T-cell (primary cell): ENCODE data around the gene FAM20C. TPM values are rescaled to one million over a fixed set of nuclear protein-coding genes. Genes with fewer than 3 reads are reported as not detected.

Experiments used
- ATAC-seq, 4 experiments: fragments of 200-7000 bp in 3 of 4; fragments of 150-1000 bp in 1 of 4; cut with Tn5 transposase; replicated peaks in 1 of 4; 1 replicate in 3 of 4; 2 replicates in 1 of 4; pipeline ENCODE4 v1.10.0; 2021; ENCODE audit warnings: moderate library complexity in 3 of 4, mild to moderate bottlenecking in 2 of 4, moderate number of reproducible peaks in 1 of 4
- CTCF ChIA-PET, 2 donors: fragments of 300-600 bp; sonication (Branson Sonifier 250); formaldehyde crosslinking; loops; one replicate each; lab custom pipeline; 2022; ENCODE audit warnings: antibody characterized with exemption in 2 of 2; lab: Charles Lee
- POLR2A ChIA-PET, 2 donors: fragments of 300-600 bp; sonication (Branson Sonifier 250); formaldehyde crosslinking; loops; one replicate each; lab custom pipeline; 2022; ENCODE audit warnings: antibody characterized with exemption in 2 of 2; lab: Charles Lee
- DNase-seq, 35 experiments: peaks; one replicate each; pipeline versions ENCODE4 v3.0.0 to v3.0.0-alpha.2; 2013 to 2023
- H3K27ac ChIP-seq: one replicate; pipeline ENCODE4 v1.5.1; 2013; ENCODE audit warnings: low read length
- H3K27me3 ChIP-seq, 2 experiments: replicated peaks in 1 of 2; 1 replicate in 1 of 2; 2 replicates in 1 of 2; pipeline versions ENCODE4 v1.6.1 to v1.7.0; 2013; ENCODE audit warnings: low read length in 1 of 2, mixed read lengths in 1 of 2; ENCODE audit not compliant: control insufficient read depth in 2 of 2, insufficient read depth in 2 of 2; ENCODE audit errors: extremely low read depth in 1 of 2
- H3K36me3 ChIP-seq, 2 donors: 1 replicate in 1 of 2; 2 replicates in 1 of 2; pipeline versions ENCODE4 v1.6.1 to v1.7.0; 2013; ENCODE audit warnings: low read length in 1 of 2; ENCODE audit not compliant: control insufficient read depth in 2 of 2, insufficient read depth in 1 of 2; ENCODE audit errors: extremely low read depth in 1 of 2
- H3K4me1 ChIP-seq, 2 experiments: 1 replicate in 1 of 2; 2 replicates in 1 of 2; pipeline versions ENCODE4 v1.6.1 to v1.7.0; 2013; ENCODE audit warnings: low read length in 2 of 2, mixed read lengths in 1 of 2; ENCODE audit not compliant: insufficient read depth in 2 of 2, control insufficient read depth in 1 of 2; ENCODE audit errors: extremely low read depth in 1 of 2
- H3K4me3 ChIP-seq, 2 donors: 1 replicate in 1 of 2; 2 replicates in 1 of 2; pipeline versions ENCODE4 v1.5.1 to v1.7.0; 2013; ENCODE audit warnings: mild to moderate bottlenecking in 2 of 2, low read length in 1 of 2, moderate library complexity in 1 of 2; ENCODE audit not compliant: control insufficient read depth in 1 of 2; ENCODE audit errors: extremely low read depth in 1 of 2
- H3K9me3 ChIP-seq: 2 replicates; pipeline ENCODE4 v1.7.0; 2013
- H3K27ac Mint-ChIP-seq, 2 donors: one replicate each; pipeline ENCODE4 v1.8.0; 2020 to 2021; ENCODE audit warnings: mild to moderate bottlenecking in 2 of 2, mixed read lengths in 2 of 2
- H3K27me3 Mint-ChIP-seq, 2 donors: one replicate each; pipeline ENCODE4 v1.8.0; 2021 to 2022; ENCODE audit warnings: mixed read lengths in 2 of 2
- H3K36me3 Mint-ChIP-seq: one replicate; pipeline ENCODE4 v1.8.0; 2021; ENCODE audit warnings: mixed read lengths
- H3K4me1 Mint-ChIP-seq, 3 donors: one replicate each; pipeline ENCODE4 v1.8.0; 2020 to 2022; ENCODE audit warnings: mixed read lengths in 3 of 3, mild to moderate bottlenecking in 1 of 3
- H3K4me3 Mint-ChIP-seq, 3 donors: one replicate each; pipeline ENCODE4 v1.8.0; 2020 to 2022; ENCODE audit warnings: mild to moderate bottlenecking in 3 of 3, mixed read lengths in 3 of 3, moderate library complexity in 3 of 3
- H3K9me3 Mint-ChIP-seq, 3 donors: one replicate each; pipeline ENCODE4 v1.8.0; 2020 to 2022; ENCODE audit warnings: mixed read lengths in 3 of 3
- WGBS: methylation state at CpG from one replicate; pipeline ENCODE4 v1.1.5; 2013; ENCODE audit warnings: missing lambda C conversion rate; ENCODE audit not compliant: insufficient coverage; 5-methylcytosine and 5-hydroxymethylcytosine counted together
- total RNA-seq, 35 experiments: library from RNA in 6 of 35; stranded (reverse) in 6 of 35; fragments of 120-200 nt in 1 of 35; gene quantifications; one replicate each; pipeline versions ENCODE4 v1.2.1 to v1.2.4 and lab custom pipeline; 2013 to 2026

FAM20C gene
- total RNA-seq, 5 donors from 2014 or later (not counting 1 experiment from before 2014, with no cell fraction given): 0.18 to 2.0 (median 1.2) TPM

DNA sequence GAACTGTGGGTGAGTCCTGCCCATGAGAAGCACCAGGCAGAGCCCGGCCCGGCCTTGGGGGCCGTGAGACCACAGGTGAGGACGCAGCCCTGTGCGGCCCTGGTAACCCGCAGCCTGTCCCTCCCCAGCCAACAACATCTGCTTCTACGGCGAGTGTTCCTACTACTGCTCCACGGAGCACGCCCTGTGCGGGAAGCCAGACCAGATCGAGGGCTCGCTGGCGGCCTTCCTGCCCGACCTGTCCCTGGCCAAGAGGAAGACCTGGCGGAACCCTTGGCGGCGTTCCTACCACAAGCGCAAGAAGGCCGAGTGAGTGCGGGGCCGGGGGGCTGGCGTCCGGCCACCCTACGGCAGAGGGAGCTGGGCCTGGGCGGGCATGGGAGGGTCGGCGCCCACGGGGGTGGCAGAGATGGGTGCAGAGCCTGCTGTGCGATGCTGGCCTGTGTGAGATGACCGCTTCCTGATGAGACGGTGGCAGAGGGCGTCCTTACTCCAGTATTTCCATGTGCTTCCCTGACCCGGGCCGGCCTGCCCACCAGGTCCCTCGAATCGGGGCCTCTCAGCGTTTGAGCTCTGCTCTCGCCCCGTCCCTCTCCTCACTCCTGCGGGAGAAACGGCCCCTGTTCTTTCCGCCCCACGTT, 63.5 kb downstream of the FAM20C start:
- WGBS: 94% methylated on average over 36 of the region's 44 CpGs
- no peak for ATAC-seq
- Histone ChIP-seq H3K27ac (no peak overlapping the region), H3K27me3 (peaks cover 0 to 17% of the 10 kb centered on the region in 2 experiments), H3K4me1 (no peaks in the 10 kb centered on the region), H3K9me3 (no peaks in the 10 kb centered on the region), H3K4me3 (no peak overlapping the region), H3K36me3 (no peaks in the 10 kb centered on the region)
- H3K27me3 Mint-ChIP-seq: peaks cover 0 to 4% of the 10 kb centered on the region in 2 donors
- POLR2A ChIA-PET: no interaction called here
- DNase-seq: no peak
- CTCF ChIA-PET: no interaction called here
- no peaks in the 10 kb centered on the region for H3K9me3 Mint-ChIP-seq
- no peaks in the 10 kb centered on the region for H3K36me3 Mint-ChIP-seq
- no peak overlapping the region for H3K27ac Mint-ChIP-seq
- no peaks in the 10 kb centered on the region for H3K4me1 Mint-ChIP-seq
- H3K4me3 Mint-ChIP-seq: no peak overlapping the region

DNA sequence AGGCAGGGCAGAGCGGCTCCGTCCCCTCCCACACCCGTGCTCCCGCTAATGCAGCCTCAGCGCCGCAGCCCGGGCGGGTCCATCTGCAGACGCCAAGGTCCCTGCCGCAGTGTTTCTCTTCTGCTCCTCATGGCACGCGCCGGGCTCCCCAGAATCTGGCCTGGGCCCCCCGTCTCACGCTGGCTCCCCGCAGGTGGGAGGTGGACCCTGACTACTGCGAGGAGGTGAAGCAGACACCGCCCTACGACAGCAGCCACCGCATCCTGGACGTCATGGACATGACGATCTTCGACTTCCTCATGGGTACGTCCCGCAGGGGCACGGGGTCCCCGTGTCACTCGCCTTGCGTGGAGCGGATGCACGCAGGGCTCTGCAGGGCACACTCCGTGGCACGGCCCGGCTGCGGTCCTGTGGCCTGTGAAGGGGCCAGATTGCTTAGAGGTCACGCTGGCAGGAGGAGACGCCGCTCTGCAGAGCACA, 64.1 kb downstream of the FAM20C start:
- Mint-ChIP-seq H3K36me3 (no peaks in the 10 kb centered on the region), H3K27me3 (peaks cover 0 to 4% of the 10 kb centered on the region in 2 donors), H3K27ac (no peak overlapping the region), H3K4me3 (no peak overlapping the region), H3K4me1 (no peaks in the 10 kb centered on the region), H3K9me3 (no peaks in the 10 kb centered on the region)
- Histone ChIP-seq H3K4me3 (no peak overlapping the region), H3K27ac (no peak overlapping the region), H3K4me1 (no peaks in the 10 kb centered on the region), H3K9me3 (no peaks in the 10 kb centered on the region), H3K27me3 (peaks cover 0 to 17% of the 10 kb centered on the region in 2 experiments), H3K36me3 (no peaks in the 10 kb centered on the region)
- ChIA-PET CTCF (no interaction called here), POLR2A (no interaction called here)
- no peak for ATAC-seq
- 94% methylated on average over 38 of the region's 38 CpGs for WGBS
- DNase-seq: no peak

DNA sequence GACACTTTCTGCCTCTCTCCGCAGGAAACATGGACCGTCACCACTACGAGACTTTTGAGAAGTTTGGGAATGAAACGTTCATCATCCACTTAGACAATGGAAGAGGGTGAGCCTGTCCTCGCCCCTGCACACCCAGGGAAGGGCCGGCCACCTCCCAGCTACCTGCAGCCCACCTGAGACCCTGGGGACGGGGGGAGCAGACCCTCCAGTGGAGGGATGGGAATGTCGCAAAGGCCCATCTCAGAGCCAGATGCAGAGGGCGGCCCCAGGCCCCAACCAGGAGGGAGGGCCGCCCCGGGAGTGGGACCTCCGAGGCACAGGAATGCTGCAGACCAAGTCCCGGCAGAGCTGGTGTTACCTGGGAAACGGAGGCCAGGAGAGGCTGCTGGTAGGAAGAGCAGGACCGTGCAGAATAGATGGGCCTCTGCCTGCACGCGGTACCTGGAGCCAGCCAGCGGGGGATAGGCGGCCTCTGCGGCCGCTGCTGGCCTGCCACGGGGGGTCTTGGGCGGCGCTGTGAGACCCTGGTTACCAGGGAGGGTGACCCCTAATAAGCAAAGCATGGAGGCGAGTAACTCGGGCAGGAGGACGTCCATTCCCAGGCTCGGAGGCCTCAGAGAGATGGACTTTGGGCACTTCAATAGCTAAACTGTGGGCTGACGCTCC, 64.7 kb downstream of the FAM20C start:
- CTCF ChIA-PET: no interaction called here
- no peak overlapping the region for H3K4me3 Mint-ChIP-seq
- 94% methylated on average over 24 of the region's 29 CpGs for WGBS

DNA sequence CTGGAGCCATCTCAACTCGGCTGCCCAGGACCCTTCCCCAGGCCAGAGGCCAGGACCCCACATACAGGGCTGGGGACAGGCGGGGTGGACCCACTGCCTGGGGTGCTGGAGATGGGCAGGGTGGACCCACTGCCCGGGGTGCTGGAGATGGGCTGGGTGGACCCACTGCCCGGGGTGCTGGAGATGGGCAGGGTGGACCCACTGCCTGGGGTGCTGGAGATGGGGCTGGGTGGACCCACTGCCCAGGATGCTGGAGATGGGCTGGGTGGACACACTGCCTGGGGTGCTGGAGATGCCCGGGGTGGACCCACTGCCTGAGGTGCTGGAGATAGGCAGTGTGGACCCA, 65.2 kb downstream of the FAM20C start:
- no peak for DNase-seq
- Mint-ChIP-seq H3K27me3 (peaks cover 0 to 4% of the 10 kb centered on the region in 2 donors), H3K9me3 (peaks cover 0 to 4% (median 0%) of the 10 kb centered on the region in 3 donors), H3K4me3 (no peak overlapping the region), H3K36me3 (no peaks in the 10 kb centered on the region), H3K4me1 (peaks cover 0 to 5% (median 0%) of the 10 kb centered on the region in 3 donors), H3K27ac (no peak overlapping the region)
- Histone ChIP-seq H3K36me3 (no peaks in the 10 kb centered on the region), H3K27ac (no peak overlapping the region), H3K9me3 (no peaks in the 10 kb centered on the region), H3K27me3 (peaks cover 0 to 17% of the 10 kb centered on the region in 2 experiments), H3K4me1 (peaks cover 0 to 3% of the 10 kb centered on the region in 2 experiments), H3K4me3 (no peak overlapping the region)
- ChIA-PET POLR2A (no interaction called here), CTCF (no interaction called here)
- WGBS: 85% methylated on average over 5 of the region's 5 CpGs
- no peak for ATAC-seq

More for the DNA sequence above, 64.7 kb downstream of the FAM20C start:
- Histone ChIP-seq H3K27me3 (peaks cover 0 to 17% of the 10 kb centered on the region in 2 experiments), H3K27ac (no peak overlapping the region), H3K4me3 (no peak overlapping the region), H3K36me3 (no peaks in the 10 kb centered on the region), H3K4me1 (peaks cover 0 to 2% of the 10 kb centered on the region in 2 experiments), H3K9me3 (no peaks in the 10 kb centered on the region)
- POLR2A ChIA-PET: no interaction called here
- DNase-seq (no peak), ATAC-seq (no peak)
- Mint-ChIP-seq H3K27ac (no peak overlapping the region), H3K36me3 (no peaks in the 10 kb centered on the region), H3K9me3 (no peaks in the 10 kb centered on the region), H3K27me3 (peaks cover 0 to 4% of the 10 kb centered on the region in 2 donors), H3K4me1 (peaks cover 0 to under 1% (median 0%) of the 10 kb centered on the region in 3 donors)

DNA sequence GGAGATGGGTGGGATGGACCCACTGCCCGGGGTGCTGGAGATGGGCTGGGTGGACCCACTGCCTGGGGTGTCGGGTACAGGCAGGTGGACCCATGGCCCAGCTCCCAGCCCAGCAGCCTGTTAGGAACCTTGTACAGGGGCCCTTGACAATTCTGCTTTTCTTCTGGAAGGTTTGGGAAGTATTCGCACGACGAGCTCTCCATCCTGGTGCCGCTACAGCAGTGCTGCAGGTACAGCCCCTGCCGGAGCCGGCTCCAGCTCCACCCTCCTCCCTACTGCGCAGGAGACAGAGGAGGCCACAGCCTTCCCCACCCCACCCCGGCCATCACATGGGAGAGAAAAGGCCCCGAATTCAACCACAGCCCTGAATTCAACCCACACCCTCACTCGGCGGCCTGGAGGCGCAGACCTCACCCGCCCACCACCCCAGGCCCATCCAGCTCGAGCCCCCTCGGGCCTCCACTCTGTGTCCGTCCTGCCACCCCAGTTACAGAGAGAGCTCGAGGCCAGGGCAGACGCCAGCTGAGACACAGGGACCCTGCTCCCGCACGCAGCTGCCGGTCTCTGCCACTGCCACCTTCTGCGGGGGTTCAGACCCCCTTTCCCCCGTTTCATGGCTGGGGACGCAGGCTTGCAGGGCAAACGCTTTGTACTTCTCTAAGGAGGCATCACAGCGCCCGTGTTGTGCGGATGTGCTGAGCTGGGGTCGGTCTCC, 66.3 kb downstream of the FAM20C start:
- no peak for ATAC-seq

DNA sequence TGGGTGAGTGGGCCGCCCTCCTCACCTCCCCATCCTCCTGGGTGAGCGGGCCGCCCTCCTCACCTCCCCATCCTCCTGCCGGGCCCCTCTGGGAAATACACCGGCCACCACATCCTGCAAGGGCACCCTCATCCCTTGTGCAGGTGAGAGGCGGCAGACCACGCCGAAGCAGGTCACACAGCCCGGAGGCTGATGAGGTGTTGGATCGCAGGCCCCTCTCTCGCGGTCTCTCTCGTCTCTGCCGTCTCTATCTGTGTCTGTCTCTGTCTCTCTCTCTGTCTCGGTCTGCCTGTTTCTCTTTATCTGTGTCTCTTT, 66.8 kb downstream of the FAM20C start:
- H3K9me3 Mint-ChIP-seq: peaks cover 0 to 4% (median 0%) of the 10 kb centered on the region in 3 donors
- H3K4me1 Mint-ChIP-seq: peaks cover 0 to 6% (median 0%) of the 10 kb centered on the region in 3 donors
- POLR2A ChIA-PET: no interaction called here
- ATAC-seq (no peak), DNase-seq (no peak)
- H3K4me3 ChIP-seq: no peak overlapping the region
- peaks cover 0 to 16% of the 10 kb centered on the region in 2 experiments for H3K27me3 ChIP-seq
- 93% methylated on average over 7 of the region's 15 CpGs for WGBS
- no peak overlapping the region for H3K27ac ChIP-seq
- H3K4me1 ChIP-seq: peaks cover 0 to 3% of the 10 kb centered on the region in 2 experiments
- CTCF ChIA-PET: no interaction called here
- no peak overlapping the region for H3K27ac Mint-ChIP-seq
- H3K36me3 Mint-ChIP-seq: no peaks in the 10 kb centered on the region
- no peak overlapping the region for H3K4me3 Mint-ChIP-seq
- H3K36me3 ChIP-seq: no peaks in the 10 kb centered on the region
- peaks cover 0 to 4% of the 10 kb centered on the region in 2 donors for H3K27me3 Mint-ChIP-seq
- H3K9me3 ChIP-seq: no peaks in the 10 kb centered on the region

More for the DNA sequence above, 66.3 kb downstream of the FAM20C start:
- Mint-ChIP-seq H3K27me3 (peaks cover 0 to 4% of the 10 kb centered on the region in 2 donors), H3K4me3 (no peak overlapping the region), H3K27ac (no peak overlapping the region), H3K4me1 (peaks cover 0 to 6% (median 0%) of the 10 kb centered on the region in 3 donors), H3K9me3 (peaks cover 0 to 4% (median 0%) of the 10 kb centered on the region in 3 donors), H3K36me3 (no peaks in the 10 kb centered on the region)
- CTCF ChIA-PET: no interaction called here
- POLR2A ChIA-PET: no interaction called here
- Histone ChIP-seq H3K9me3 (no peaks in the 10 kb centered on the region), H3K4me1 (peaks cover 0 to 3% of the 10 kb centered on the region in 2 experiments), H3K27ac (no peak overlapping the region), H3K4me3 (no peak overlapping the region), H3K27me3 (peaks cover 0 to 17% of the 10 kb centered on the region in 2 experiments), H3K36me3 (no peaks in the 10 kb centered on the region)
- 87% methylated on average over 24 of the region's 31 CpGs for WGBS
- DNase-seq: no peak
